HG02981 (cell line): ENCODE measurements around the gene CRYBB1.

ENCODE experiments used
- ATAC-seq: cut with Tn5 transposase; IDR thresholded peaks from one replicate; pipeline ENCODE4 v1.9.1; 2021; ENCODE audit warnings: mild to moderate bottlenecking, moderate library complexity; ENCODE audit not compliant: unreplicated experiment

The CRYBB1 gene

DNA sequence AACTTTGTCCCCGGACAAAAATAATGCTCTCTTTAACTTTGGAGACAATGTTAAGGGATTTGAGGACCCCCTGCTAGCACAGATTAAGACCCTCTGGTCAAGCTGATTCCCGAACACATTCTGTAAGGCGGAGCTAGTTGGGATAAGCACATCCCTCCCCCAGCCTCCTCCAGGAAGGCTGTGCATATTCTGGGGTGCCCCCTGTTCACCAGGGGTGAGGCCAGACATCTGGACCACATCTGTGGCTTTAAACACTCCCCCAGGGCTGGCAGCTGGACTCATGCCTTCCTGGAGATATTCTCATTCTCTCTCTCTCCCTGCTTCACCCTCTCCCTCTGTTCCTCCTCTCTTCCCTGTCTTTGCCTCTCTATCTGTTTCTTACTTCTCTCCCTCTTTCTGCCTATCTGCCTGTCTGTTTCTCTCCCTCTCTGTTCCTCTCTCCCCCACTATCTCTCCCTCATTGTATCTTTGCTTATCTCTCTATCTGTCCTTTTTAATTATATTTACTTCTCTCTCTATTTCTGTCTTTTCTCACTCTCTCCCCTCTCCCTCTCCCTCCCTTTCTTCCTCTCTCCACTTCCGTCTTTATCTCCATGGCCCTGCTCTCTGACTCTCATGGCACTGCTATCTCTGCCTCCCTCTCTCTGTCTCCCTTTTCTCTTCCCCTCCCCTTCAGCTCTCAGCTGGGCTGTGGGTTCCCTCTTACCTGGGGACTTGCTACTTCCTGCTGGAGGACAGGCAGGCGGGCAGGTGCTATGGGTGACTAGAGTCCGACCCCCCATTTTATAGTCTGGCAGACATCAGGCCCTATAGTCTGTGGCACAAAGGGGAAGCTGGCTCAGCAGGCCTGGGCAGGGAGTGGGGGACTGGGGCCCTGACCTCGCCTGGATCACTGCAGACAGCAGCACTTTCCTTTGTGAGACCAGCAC lies at the start of gene CRYBB1:
Gene CRYBB1, minus strand, starts transcription at position 757 of the 929 bp plus-strand sequence. CDS start 1,708 bp downstream, outside the sequence.
- no peak for ATAC-seq

DNA sequence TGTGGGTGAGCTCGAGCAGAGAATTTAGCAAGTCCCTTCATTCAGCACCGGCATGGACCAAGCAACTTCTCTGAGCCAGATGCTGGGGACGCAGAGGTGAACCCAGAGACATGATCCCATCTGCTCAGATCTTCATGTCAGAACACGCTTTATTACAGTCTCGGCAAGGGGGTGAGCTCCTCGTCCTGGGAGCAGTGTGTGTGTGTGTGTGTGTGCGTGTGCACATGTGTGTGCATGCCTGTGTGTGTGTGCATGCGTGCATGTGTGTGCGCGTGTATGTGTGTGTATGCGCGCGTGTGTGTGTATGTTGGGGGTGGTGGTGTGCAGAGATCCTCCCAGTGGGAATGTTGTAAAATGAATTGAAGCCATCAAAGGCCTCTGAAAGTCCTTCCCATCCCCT lies 49.3 kb upstream of the CRYBB1 start:
- ATAC-seq, result no peak

DNA sequence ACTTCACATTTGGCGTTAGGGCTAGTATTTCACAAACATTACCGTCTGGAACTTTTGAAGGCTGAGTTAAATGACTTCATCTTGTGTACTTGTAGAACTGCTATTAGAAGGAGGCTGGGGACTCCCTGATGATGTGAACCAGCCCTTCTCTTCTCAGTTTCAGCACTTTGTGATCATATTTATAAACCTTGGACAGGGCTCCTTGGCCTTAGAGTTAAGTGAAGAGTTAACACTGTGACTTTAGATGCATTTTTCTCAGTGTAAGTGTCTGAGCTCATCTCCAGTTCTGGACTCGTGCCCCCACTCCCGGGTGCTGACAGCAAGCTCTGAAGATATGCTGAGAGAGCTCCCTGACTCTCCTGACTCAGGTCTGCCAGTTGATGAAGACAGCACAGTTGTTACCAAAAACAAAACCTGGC lies 48.0 kb upstream of the CRYBB1 start:
- no peak for ATAC-seq

DNA sequence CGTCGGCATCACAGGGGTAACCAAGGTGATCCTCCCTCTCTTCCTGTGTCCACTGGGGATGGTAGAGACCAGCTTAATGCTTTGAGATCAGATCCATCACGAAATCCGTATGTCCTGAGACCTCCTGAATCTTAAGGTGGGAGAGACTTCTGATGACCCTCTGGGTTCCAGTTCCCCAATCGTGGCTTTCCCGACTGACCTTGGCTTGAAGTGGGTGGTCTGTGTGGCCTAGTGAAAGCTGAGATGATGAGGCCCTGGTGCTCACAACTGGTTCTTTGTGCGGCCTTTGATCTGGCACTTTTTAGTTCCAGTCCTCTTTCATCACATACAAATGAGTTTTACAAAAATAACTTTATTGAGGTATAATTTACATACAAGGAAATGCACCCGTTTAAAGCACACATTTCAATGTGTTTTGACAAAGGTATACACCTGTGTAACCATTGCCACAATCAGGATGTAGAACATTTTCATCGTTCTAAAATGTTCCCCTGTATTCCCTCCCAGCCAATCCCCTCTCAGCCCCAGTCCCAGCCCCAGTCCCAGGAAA lies 45.6 kb upstream of the CRYBB1 start:
- ATAC-seq, result no peak

DNA sequence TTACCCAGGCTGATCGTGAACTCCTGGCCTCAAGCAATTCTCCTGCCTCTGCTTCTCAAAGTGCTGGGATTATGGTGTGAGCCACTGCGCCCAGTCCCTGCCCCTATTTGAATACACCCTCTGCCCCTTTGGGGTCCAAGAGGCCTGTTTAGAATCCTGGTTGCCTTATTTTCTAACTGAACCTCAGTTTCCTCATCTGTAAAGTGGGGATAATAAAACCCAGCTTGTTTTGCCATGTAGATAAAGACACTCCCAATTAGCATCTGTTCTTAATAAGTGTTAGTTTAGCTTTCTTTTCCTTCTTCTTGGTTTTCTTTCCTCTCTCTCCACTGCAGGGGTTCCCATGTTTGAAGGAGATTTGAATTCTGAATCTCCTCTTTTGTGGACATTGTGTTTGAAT lies 44.3 kb upstream of the CRYBB1 start:
- no peak for ATAC-seq

DNA sequence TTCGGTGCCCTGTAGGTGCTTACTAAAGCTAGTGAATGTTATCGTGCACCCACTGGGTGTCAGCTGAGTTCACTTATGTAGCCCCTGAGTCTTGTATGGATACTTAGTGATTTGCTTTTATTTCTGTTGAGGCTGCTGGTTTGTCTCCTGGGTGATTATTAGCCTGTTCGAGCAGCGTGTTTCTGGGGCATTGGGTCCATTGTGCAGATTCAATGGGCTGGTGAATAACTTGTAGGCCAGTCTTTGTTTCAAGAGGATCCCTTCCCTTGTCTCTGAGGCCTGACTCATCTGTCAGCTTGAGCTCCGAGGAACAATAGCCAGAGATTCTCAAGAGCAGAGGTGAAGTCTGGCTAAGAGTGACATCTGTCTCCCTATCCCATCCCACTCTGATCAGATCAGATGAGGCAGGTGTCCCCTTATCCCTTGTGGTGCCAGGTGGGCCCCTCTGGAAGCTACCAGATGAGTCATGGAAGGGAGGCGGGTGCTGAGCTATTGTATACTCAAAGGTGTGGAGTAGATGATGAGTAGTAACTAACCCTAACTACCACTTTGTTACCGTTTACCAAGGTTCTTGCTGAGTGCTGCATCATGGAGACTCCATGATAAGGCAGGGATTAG lies 43.2 kb upstream of the CRYBB1 start:
- no peak for ATAC-seq

DNA sequence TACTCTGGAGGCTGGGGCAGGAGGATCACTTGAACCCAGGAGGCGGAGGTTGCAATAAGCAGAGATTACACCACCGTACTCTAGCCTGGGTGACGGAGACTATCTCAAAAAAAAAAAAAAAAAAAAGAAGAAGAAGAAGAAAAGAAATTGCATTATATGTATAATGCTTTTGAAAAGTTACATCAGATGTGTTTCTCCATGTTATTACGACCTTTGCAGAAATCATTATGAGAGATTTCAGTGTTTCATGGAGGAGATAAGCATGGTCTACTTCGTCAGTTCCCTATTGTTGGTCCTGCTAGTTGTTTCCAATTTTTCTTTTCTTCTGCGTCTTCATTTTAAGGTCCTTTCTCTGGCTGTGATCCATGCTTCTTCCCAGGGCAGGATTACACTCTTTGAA lies 42.5 kb upstream of the CRYBB1 start:
- no peak for ATAC-seq

DNA sequence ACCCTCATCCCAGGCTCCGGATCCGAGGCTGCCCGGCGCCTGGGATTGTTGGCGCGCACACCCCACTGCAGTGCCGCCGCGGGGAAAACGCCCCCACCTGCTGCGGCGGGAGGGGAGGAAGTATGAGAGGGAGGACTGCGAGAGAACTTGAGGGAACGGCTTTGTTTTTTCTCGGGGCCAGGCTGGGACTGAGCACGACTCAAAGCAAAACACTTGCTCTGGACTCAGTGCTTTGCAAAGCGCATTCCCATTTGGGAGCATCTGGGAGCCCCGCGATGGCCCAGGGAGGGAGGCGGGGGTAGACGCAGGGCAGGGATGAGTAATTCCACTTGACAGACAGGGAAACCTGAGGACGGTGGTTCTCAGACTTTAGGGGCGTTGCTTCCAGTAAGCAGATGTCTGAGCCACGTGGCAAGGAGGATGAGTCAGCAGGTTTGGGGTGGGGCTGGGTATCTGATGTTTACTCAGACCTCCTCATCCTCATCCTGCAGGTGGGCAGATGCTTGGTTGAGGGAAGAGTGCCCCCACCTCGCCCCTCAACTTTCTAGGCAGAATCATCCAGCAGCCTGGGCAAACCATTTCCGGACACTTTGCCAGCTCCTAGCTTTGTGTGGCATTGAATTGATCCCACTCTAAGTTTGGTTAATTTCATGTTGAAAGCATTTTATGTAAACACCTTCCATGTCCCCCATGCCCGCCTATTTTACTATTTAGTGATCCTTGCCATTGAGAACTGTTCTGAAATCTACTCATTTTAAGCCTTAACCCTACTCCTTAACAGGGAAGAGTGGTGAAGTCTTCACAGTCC lies 41.0 kb upstream of the CRYBB1 start:
- no peak for ATAC-seq

DNA sequence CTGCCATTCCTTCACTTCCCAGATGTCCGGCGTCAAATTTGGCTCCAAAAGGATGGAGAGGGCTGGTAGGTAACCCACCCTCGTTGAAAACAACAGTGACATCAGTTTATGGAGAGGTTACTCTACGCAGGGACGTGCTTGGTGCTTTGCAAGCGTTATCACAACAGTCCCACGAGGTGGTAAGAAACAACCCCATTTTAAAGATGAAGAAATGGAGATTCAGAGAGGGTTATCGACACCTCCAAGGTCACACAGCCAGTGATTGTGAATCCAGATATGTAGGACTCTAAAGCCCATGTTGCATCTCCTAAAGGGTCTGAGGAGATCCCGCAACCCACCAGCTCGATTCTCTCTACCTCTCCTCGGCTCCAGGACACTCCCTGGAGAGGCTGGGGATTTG lies 40.3 kb upstream of the CRYBB1 start:
- no peak for ATAC-seq

DNA sequence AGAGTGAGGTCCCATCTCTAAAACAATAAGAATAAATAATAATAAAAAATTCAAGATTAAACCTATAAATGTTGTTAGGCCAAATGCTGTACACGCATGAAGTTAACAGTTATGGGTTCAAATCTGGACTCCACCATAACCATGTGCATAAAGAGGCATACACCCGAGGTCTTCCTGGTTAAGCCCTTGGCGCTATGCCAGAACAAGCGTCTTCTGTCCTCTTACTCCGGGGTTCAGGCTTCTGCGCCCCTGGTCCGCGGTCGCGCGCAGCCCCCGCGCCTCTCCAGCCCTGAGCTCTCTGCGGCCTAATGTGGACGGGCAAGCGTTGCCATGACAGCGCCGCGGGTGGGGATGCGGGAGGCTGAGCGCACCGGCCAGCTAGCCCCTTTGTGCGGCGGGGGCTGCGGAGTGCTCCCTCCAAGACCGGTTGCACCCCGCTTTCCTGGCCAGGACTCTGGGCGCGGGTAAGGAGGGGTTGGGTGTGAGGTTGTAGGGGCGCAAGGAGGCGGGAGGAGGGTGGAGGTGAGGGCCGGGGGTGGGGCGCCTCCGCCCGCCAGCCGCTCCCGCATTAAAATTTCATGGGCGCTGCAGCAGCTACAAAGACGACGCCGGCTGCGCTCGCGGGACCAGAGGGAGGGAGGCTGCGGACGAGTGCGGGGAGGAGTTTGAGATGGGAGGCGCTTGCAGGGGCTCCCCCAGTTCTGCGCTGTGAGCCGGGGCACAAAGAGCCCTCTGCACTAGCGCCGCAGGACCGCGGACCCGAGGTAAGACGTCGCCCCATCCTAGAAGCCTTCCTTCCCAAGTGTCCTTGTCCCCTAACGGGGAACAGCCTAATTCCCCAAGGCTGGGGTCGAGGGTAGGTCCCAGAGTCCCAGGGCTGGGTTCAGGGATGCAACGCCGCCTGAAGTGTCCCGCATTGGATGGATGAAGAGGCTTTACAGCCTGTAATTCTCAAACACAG lies 39.3 kb upstream of the CRYBB1 start, which contains the start of gene MIAT:
Gene MIAT, plus strand, starts transcription at position 698 of the 961 bp plus-strand sequence.
- no peak for ATAC-seq

DNA sequence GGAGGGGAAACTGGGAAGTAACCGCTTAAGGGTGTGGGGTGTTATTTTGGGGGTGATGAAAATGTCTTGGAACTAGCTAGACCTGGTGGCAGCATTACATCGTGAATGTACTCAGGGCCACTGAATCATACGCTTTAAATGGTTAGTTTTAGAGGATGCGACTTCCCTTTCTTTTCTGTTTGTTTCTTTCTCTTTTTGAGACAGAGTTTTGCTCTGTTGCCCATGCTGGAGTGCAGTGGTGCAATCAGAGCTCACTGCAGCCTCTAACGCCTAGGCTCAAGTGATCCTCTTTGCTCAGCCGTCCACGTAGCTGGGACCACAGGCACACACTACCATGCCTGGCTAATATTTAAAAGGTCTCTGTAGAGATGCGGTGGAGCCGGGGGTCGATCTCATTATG lies 34.0 kb upstream of the CRYBB1 start:
- ATAC-seq, result no peak

DNA sequence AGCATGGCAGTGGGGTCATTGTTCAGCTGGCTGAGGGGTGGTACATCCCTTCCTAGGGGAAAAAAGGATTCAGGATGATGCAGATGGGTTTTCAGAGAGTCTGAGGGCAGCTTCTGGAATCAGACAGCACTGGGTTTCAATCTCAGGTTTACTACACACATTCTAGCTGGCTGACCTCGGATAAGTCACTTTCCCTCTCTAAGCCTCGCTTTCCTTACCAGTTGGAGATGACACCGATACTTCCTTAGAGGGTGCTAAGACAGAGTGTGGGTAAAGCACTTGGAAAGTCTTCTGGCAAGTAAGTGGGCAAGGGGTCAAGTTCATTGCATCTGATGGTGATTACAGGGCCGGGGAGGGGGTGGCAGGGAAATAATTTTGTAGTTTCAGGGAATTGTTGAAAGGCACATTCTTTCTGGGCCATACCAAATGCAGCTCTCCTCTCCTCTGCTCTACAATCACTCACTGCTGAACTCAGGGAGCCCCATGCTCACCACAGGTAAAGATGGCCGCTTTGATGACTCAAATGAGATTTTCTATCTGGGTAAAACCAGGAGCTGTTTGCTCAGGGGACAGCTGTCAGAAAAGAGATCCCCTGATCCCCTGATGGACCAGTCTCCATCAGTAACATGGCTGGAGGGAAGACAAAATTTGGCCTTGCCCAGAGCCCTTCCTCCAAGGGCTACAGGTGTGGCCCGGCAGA lies 33.0 kb upstream of the CRYBB1 start:
- no peak for ATAC-seq

DNA sequence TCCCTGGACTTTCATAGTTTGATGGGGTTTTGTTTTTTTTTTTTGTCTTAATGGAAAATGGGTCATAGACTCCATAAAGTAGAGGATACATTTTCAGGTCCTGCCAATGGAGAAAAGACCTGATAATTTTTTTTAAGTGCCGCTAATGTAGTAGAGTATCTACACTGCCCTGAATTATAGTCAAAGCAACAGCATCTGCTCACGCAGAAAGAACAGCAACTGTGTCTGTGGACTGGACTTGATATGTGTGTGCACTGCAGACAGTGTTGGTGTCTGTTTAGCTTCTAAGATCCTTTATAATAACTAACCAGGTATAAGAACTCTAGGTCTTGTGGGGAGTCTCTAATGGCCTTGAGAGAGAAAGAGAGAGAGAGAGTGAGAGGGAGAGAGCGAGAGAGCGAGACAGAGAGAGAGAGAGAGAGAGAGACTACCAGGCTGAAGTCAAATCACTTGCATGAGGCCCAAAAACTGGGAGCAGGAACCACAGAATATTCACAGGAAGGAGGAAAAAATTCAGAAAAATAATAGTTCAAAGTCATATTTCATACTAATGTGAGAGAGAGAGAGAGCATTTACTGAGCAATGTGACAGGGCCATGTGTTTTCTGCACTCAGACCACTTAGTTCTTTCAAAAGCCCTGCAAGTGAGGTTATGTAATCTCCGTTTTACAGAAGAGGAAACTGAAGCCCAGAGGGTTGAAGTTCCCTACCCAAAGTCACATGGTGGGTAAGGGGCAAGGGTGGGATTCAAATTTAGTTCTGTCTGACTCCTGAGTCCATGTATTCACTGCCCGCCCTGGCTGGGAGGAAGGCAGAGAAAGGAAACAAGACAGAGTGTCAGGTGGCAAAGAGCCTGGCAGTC lies 30.9 kb upstream of the CRYBB1 start:
- no peak for ATAC-seq

DNA sequence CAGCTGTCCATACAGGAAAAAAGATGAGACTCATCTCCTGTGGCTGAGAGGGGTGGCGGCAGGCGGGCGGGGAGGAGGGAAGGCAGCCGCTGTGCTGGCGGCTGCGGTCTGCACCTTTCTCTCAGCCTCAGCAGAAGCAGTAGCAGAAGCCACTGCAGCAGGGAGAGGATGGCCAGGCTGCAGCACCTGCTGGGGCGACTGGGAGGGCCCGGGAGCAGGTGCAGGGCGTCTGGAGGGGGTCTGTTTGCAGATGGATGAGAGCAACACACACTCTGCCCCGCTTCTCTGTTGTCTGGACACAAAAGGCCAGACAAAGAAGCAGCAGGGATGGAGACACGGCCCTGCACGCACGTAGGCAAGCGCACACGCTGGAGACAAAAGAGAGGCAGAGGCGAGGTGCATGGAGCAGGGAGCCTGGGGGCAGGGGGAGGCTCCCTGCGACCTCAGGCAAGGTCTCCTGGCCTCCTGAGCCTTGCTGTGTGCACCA lies 30.2 kb upstream of the CRYBB1 start:
- ATAC-seq, result no peak

DNA sequence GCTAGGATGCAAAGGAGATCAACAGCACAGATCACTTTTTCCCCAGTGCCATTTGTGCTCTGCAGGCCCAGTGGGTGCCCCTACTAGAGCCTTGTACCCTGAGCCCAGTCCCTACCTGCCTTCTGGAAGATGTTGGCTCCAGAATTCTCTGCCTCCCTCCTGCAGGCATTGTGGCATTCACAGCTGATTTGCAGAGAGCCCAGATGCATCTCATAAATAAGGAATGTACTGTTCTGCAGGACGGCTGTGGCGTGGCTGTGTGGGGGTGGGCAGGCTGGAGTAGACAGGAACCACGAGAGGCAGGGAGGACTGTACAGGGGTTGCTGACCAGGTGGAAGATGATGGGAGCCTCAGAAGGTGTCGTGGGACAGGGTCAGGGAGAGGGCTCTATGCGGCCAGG lies 28.3 kb upstream of the CRYBB1 start:
- ATAC-seq, result no peak

DNA sequence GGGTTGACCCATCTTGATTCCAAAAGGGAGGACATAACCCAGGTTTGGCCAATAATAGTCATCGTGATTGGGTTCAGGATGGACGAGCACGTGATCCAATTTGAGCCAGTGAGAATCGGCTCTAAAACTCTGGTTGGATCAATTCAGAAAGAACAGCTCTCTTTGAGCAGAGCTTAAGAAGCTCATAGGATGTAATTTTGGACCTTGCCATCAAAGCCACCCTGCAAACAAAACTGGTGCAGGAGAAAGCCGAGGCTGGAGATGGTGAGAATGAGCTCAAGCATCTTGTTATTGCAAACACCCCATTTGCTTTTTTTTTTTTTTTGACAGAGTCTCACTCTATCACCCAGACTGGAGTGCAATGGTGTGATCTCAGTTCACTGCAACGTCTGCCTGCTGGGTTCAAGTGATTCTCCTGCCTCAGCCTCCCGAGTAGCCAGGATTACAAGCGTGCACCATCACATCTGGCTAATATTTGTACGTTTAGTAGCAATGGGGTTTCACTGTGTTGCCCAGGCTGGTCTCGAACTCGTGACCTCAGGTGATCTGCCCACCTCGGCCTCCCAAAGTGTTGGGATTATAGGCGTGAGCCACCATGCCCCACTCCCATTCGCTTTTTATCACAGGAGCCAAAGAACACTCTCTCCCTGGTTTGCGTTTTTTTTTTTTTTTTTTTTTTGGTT lies 25.7 kb upstream of the CRYBB1 start:
- no peak for ATAC-seq
